Measurements from ENCODE around the gene SFRP2.

DNA sequence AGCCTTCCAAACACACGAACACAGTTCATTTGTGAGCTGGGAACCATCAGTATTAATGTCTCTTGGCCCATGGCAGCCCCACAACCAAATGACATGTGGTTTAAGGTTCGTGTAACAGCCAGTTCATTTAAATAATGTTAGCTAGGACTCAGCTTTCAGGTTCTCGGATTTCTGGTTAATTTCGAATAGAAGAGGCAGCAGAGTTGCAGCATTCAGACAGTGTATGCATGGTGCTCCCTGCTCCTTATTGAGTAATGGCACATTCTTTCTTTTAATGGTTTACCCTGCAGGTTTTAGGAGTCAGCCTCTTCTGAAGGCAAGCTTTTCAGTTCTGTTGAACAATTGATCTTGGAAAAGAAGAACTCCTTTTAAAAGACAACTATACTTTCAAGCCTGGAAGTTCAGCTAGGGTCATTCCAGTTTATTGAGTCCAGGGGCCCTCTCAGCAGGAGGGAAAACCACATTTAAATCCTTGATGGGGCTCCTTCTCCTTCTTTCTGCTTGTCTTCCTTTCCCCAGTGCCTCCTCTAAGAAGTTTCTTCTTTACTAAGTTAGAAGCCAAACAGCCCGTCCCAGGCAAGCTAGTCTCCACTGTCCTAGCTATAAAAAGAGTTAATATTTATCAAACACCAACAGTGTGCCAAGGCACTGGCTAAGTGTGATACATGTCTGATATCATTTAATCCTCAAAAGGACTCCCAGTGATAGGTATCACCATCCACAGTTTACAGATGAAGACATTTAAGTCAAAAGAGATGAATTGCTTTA lies 24.1 kb downstream of the SFRP2 start:
- TF ChIP-seq POLR2AphosphoS5 (IDR thresholded peaks at IDR 0.05; ENCODE audit: low read depth, low read length) (no peak), TCF7L2 (IDR thresholded peaks at IDR 0.05; ENCODE audit: low read depth, low read length) (no peak)
- TF ChIP-seq, protein P1, sequence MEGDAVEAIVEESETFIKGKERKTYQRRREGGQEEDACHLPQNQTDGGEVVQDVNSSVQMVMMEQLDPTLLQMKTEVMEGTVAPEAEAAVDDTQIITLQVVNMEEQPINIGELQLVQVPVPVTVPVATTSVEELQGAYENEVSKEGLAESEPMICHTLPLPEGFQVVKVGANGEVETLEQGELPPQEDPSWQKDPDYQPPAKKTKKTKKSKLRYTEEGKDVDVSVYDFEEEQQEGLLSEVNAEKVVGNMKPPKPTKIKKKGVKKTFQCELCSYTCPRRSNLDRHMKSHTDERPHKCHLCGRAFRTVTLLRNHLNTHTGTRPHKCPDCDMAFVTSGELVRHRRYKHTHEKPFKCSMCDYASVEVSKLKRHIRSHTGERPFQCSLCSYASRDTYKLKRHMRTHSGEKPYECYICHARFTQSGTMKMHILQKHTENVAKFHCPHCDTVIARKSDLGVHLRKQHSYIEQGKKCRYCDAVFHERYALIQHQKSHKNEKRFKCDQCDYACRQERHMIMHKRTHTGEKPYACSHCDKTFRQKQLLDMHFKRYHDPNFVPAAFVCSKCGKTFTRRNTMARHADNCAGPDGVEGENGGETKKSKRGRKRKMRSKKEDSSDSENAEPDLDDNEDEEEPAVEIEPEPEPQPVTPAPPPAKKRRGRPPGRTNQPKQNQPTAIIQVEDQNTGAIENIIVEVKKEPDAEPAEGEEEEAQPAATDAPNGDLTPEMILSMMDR (IDR thresholded peaks at IDR 0.05), result no peak
